Hepatic stellate cell (primary cell): ENCODE data around the gene FAM98A.

Experiments used
- DNase-seq: peaks from one replicate; pipeline ENCODE4 v3.0.0; 2011; ENCODE audit warnings: low spot score

FAM98A gene

DNA sequence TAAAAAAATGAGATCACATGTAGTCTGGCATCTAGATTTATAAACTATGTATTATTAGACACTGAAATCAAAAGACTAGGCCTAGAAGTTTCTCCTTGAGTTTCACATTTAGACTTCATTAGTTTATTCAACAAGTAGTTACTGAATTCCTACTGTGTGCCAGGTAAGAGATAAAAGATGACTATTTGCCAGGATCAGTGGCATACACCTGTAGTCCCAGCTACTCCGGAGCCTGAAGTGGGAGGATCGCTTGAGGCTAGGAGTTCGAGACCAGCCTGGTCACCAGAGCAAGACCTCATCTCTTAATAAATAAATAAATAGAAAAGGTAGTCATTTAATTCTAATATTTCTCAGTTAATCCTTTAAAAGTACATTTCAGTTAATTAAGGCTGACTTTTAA lies 2.1 kb downstream of the FAM98A start:
- no peak for DNase-seq

DNA sequence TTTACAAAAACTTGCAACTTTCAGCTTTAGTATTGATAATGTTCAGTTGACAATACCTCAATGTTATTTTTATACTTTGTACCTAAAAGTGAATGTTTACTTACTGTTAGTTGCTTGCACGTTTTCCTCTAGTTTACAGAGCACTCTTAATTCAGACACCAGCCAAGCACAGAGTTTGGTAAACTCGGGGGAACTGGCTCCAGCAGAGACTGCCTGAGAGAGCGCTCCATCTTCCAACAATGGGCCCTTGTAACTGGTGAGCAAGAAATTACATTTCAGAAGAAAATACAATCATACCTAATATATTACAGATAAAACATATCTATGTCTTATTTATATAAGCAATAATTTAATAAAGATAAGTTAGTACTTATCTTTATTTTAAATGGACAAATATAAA lies 3.7 kb downstream of the FAM98A start:
- no peak for DNase-seq

DNA sequence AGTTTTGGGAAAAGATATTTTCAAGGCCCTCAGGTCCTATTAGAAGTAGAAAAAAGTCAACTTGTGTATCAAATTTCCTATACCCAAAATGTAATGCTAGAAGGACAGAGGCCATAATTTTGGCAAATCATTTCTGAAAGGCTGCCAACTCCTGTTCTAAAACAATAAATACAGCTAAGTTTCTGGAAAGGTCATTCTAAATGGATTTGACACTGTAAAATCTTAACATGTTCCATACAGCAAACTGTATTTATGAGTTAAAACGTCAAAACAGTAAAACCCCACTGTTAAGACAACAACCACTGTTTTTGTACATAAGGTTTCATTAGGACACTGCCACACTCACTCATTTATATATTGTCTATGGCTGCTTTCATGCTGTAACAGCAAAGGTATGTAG lies 9.7 kb downstream of the FAM98A start:
- DNase-seq = no peak

GRCh38 chr2:33588232-33588631 lies 10.9 kb downstream of the FAM98A start:
- DNase-seq = no peak

- DNase-seq = no peak
Measured at GRCh38 chr2:33586766-33587165, 12.3 kb downstream of the FAM98A start.

- DNase-seq = no peak
Measured at GRCh38 chr2:33583194-33583938, 15.7 kb downstream of the FAM98A start.

DNA sequence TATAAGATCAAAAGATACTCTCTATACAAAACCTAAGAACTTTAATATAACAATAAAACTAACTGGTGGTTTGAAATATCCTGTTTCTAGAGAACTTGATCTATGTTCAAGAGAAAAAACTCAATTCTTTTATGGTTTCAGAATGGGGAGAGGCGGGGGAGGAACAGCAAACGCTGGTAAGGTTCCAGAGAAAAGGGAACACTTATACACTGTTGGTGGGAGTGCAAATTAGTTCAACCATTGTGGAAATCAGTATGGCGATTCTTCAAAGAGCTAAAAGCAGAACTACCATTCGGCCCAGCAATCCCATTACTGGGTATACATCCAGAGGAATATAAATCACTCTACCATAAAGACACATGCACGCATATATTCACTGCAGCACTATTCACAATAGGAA lies 17.2 kb downstream of the FAM98A start:
- no peak for DNase-seq

GRCh38 chr2:33579227-33579626 lies 19.9 kb downstream of the FAM98A start:
- no peak for DNase-seq

DNA sequence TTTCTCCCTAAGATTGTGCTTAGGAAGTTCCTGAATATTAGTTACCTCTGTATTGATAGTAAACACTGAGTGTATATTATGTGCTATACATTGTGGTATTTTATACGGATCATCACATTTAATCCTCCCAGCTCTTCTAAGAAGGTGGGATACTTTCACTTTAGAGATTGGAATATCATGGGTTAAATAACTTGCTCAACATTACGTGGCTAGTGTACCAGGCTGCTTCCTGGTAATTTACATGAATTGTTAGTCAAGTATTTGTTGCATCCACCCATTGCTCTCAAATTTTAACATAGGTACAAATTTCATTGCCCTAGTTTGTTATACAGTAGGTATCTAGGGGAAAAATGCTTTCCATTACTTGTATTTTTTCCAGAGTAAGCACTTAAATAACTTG lies 21.4 kb downstream of the FAM98A start:
- no peak for DNase-seq

- DNase-seq = no peak
Measured at GRCh38 chr2:33577084-33577483, 22.0 kb downstream of the FAM98A start.

DNA sequence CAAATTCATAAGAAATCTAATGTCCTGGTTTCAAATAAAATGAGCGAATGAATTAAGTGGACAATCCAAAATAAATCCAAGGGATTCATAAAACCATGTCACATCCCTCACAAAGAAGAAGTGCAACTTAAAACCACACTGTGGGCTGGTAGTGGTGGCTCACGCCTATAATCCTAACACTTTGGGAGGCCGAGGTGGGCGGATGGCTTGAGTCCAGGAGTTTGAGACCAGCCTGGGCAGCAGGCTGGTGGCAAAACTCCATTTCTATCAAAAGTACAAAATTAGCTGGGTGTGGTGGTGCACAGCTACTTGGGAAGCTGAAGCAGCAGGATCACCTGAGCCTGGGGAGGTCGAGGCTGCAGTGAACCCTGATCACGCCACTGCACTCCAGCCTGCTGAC lies 25.4 kb downstream of the FAM98A start:
- no peak for DNase-seq

DNA sequence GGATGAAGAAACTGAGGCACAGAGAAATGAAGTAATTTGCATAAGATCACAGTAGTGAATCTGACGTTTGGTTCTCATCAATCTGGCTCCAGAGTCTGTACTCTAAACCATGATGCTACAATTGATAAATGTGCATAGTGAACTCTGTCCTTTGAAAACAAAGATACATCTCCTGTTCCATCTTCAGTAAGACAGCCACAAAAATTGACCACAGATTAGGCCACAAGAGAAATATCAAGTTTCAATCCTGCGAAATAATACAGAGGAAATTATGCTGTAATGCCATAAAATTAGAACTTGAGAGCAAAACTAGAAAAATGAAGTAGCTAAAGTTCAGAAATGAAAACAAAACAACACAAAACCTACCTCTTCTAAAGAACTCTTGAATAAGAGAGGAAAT lies 28.4 kb downstream of the FAM98A start:
- DNase-seq = no peak

DNA sequence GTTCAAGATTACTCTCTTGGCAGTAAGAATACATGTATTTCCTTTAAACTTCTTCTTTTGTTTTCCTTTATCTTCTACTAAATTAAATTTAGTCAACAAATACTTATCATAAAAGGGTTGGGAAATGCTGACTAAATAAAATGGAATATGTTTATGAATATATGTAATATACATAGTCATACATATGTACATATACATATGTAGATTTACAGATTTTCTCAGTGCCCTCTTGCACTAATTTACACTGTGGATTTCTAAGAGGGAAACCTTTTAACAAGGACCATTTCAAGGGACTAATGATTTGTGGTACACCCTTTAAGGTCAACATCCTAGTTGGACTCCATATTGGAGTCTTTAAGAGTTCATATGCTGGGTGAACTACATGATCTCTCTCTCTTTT lies 37.2 kb downstream of the FAM98A start:
- no peak for DNase-seq

DNA sequence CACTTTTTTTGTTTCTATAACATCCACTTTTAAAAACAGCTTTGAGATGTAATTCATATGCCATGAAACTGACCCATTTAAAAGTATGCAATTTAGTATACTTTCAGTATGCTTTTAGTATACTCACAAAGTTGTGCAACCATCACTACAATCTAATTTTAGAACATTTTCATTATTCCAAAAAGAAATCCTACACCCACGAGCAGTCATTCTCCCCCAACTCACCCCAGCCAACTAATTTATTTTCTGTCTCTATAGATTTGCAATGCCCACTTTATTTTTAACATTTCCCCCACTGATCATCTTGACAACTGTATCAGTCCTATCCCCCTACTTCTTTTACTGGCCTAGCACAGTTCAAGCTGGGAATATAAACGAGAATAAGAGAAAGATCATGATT lies 39.1 kb downstream of the FAM98A start:
- DNase-seq = no peak

- no peak for DNase-seq
Measured at GRCh38 chr2:33559328-33559727, 39.8 kb downstream of the FAM98A start.

DNA sequence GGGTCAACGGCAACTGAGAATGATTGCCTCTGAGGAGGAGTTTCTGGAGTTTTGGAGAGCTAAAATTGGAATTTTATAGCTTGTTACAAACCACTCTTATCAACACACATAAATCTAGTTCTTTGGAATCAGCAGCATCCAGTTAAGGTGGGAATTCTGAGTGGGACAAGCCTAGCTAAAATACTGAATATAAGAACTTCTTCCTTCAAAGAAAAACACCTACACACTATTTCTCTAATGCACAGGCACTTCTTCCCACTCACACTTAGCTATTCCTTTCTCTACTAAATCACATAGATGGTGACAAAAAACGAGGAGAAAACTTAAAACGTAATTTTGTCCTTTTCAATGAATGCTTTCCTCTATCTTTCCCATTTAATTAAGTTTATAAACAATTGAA lies 43.4 kb downstream of the FAM98A start:
- no peak for DNase-seq

GRCh38 chr2:33552758-33553461 lies 46.2 kb downstream of the FAM98A start:
- peak; percentile 22 for DNase-seq

DNA sequence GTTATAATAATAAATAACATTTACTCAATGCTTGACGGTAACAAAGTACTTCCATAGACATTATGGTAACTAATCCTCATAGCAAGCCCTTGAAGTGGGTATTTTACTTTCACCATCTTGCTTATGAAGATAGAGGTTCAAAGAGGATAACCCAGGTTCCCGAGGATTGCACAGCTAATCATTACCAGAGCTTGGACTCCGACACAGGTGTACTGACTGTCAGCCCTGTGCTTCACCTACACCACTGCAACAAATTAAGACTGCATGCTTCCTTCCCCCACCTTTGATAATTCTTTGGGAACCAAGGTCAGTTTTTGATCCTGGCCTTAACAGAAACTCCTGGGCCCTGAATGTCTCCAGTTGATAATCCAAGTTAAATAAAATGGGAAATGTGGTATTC lies 48.9 kb downstream of the FAM98A start:
- DNase-seq = no peak

DNA sequence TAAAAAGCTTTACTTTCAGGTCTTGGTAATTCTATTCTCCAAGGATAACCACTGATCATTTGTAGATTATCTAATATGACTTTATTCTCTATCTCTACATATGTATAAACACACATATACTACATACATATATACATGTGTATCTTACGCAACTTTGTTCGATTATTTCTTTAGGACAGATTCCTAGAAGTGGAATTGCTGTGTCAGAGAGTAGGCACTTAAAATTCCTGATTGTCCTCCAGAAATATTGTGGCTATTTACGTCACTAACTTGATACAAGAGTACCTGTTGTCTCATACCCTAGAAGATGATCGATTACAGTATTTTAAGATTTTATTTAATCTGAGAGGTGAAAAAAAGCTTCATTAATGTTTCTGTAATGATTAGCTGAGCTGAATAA lies 57.9 kb downstream of the FAM98A start:
- DNase-seq = no peak

DNA sequence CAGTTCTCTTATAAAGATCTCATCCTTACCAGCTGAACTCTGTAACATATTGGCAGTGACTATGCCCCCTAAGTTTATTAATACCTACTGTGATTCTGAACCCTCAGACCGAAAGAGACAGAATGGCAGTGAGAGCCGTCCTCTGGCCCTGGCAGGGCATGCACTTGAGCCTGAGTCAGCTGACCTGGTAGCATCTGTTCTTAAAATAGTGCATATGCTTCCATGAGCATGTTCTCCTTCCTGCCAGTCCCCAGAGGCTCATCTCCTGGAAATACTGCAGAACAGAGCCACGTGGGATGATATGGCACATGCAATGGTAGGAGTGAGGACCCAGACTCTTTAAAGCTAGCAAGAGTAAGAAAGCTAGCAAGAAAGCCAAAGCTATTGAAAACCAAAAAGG lies 63.7 kb downstream of the FAM98A start:
- DNase-seq = no peak
